Common myeloid progenitor, CD34-positive (primary cell): Measurements from ENCODE around the gene SPDYE3.
"Not testable (repeated sequence)": the region's sequence is repeated elsewhere in the genome, so short reads cannot be mapped to it uniquely, and the experiment has no call there.

ENCODE experiments used
- CTCF ChIA-PET: fragments of 350-600 bp; sonication (Branson Sonifier 250); formaldehyde crosslinking; loops from one replicate; lab custom pipeline; 2021; ENCODE audit warnings: antibody characterized with exemption; lab: Charles Lee
- POLR2A ChIA-PET: fragments of 350-600 bp; sonication (Branson Sonifier 250); formaldehyde crosslinking; loops from one replicate; lab custom pipeline; 2021; ENCODE audit warnings: antibody characterized with exemption; lab: Charles Lee
- DNase-seq, 3 donors: peaks; one replicate each; pipeline versions ENCODE4 v3.0.0 to v3.0.0-alpha.2; 2013
- H3K27ac ChIP-seq, 2 experiments: 1 replicate in 1 of 2; 2 replicates in 1 of 2; pipeline ENCODE4 v1.7.0; 2013; ENCODE audit warnings: inconsistent platforms in 2 of 2, low read length in 2 of 2, mild to moderate bottlenecking in 2 of 2, low read depth in 1 of 2, moderate library complexity in 1 of 2; ENCODE audit not compliant: severe bottlenecking in 2 of 2, insufficient read depth in 1 of 2, poor library complexity in 1 of 2
- H3K27me3 ChIP-seq, 5 experiments: replicated peaks in 2 of 5; 1 replicate in 3 of 5; 2 replicates in 2 of 5; pipeline versions ENCODE4 v1.6.1 to v1.7.0; 2013; ENCODE audit warnings: low read length in 4 of 5, mild to moderate bottlenecking in 2 of 5, moderate library complexity in 2 of 5, inconsistent platforms in 1 of 5; ENCODE audit not compliant: insufficient read depth in 5 of 5, control insufficient read depth in 4 of 5
- H3K36me3 ChIP-seq, 4 experiments: 1 replicate in 2 of 4; 2 replicates in 2 of 4; pipeline versions ENCODE4 v1.6.1 to v1.7.0; 2013; ENCODE audit warnings: low read length in 3 of 4, control low read depth in 1 of 4, mild to moderate bottlenecking in 1 of 4; ENCODE audit not compliant: control insufficient read depth in 4 of 4, insufficient read depth in 4 of 4
- H3K4me1 ChIP-seq, 4 experiments: 1 replicate in 3 of 4; 2 replicates in 1 of 4; pipeline versions ENCODE4 v1.6.1 to v1.7.1; 2013; ENCODE audit warnings: low read length in 3 of 4, mild to moderate bottlenecking in 3 of 4, control low read depth in 1 of 4, inconsistent platforms in 1 of 4, moderate library complexity in 1 of 4; ENCODE audit not compliant: control insufficient read depth in 4 of 4, insufficient read depth in 4 of 4; ENCODE audit errors: control extremely low read depth in 1 of 4
- H3K4me3 ChIP-seq, 7 experiments: 1 replicate in 4 of 7; 2 replicates in 3 of 7; pipeline versions ENCODE4 v1.5.1 to v1.7.0; 2013; ENCODE audit warnings: mild to moderate bottlenecking in 7 of 7, low read length in 6 of 7, moderate library complexity in 6 of 7, inconsistent platforms in 2 of 7, low read depth in 2 of 7, control low read depth in 1 of 7; ENCODE audit not compliant: insufficient read depth in 4 of 7, control insufficient read depth in 1 of 7; ENCODE audit errors: extremely low read depth in 1 of 7
- H3K9me3 ChIP-seq, 5 experiments: 1 replicate in 4 of 5; 2 replicates in 1 of 5; pipeline versions ENCODE4 v1.6.1 to v1.7.1; 2013; ENCODE audit warnings: low read length in 4 of 5, mild to moderate bottlenecking in 2 of 5, inconsistent platforms in 1 of 5, low read depth in 1 of 5, moderate library complexity in 1 of 5; ENCODE audit not compliant: control insufficient read depth in 4 of 5, insufficient read depth in 2 of 5; ENCODE audit errors: control extremely low read depth in 1 of 5
- WGBS: methylation state at CpG from one replicate; pipeline ENCODE4 v1.1.5; 2013; ENCODE audit not compliant: insufficient coverage; 5-methylcytosine and 5-hydroxymethylcytosine counted together

SPDYE3 gene

GRCh38 chr7:100267648-100268047 lies 39.9 kb upstream of the SPDYE3 start:
- 98% methylated on average over 6 of the region's 6 CpGs for WGBS
- POLR2A ChIA-PET = no interaction called here
- peaks cover 0 to 11% (median 6%) of the 10 kb centered on the region in 4 experiments for H3K4me1 ChIP-seq
- H3K27me3 ChIP-seq = no peaks in the 10 kb centered on the region
- no peaks in the 10 kb centered on the region for H3K9me3 ChIP-seq
- H3K4me3 ChIP-seq = no peak overlapping the region
- DNase-seq = no peak
- CTCF ChIA-PET = interaction anchor here (1.1 kb wide), 1 partner anchor 135 kb away, joined by 3 read pairs; no protein-coding TSS in a partner anchor
- no peak overlapping the region for H3K27ac ChIP-seq
- peaks cover 0 to 5% (median 0%) of the 10 kb centered on the region in 4 experiments for H3K36me3 ChIP-seq

- DNase-seq, H3K4me3 ChIP-seq, CTCF ChIA-PET, POLR2A ChIA-PET, H3K9me3 ChIP-seq, H3K27ac ChIP-seq, H3K27me3 ChIP-seq, H3K36me3 ChIP-seq: not testable (repeated sequence)
- H3K4me1 ChIP-seq = peaks cover 0 to 11% (median 6%) of the 10 kb centered on the region in 4 experiments
- 97% methylated on average over 6 of the region's 11 CpGs for WGBS
These were observed 38.6 kb upstream of the SPDYE3 start for GRCh38 chr7:100268882-100269281.

GRCh38 chr7:100269306-100270045 lies 38.0 kb upstream of the SPDYE3 start:
- H3K4me3 ChIP-seq, POLR2A ChIA-PET, H3K9me3 ChIP-seq, H3K36me3 ChIP-seq, H3K27me3 ChIP-seq, H3K27ac ChIP-seq, CTCF ChIA-PET: not testable (repeated sequence)
- DNase-seq = peak in 2 of 3 donors; percentile 11 to 33
- peaks cover 0 to 11% (median 6%) of the 10 kb centered on the region in 4 experiments for H3K4me1 ChIP-seq
- WGBS = 94% methylated on average over 6 of the region's 14 CpGs

GRCh38 chr7:100270046-100270918 lies 37.2 kb upstream of the SPDYE3 start:
- H3K27ac ChIP-seq, H3K9me3 ChIP-seq, H3K27me3 ChIP-seq, H3K36me3 ChIP-seq, POLR2A ChIA-PET, CTCF ChIA-PET: not testable (repeated sequence)
- Histone ChIP-seq H3K4me1 (peaks cover 0 to 11% (median 6%) of the 10 kb centered on the region in 4 experiments), H3K4me3 (peak overlapping the region in 2 of 7 experiments; percentile 67 to 82)
- whole genome bisulfite sequencing = 38% methylated on average over 4 of the region's 23 CpGs
- DNase-seq = peak in 1 of 3 donors; percentile 22

- DNase-seq = peak in 1 of 3 donors; percentile 20
- Histone ChIP-seq H3K4me1 (peaks cover 0 to 11% (median 6%) of the 10 kb centered on the region in 4 experiments), H3K4me3 (peak overlapping the region in 4 of 7 experiments; percentile 15 to 82 (median 66))
- H3K27ac ChIP-seq, CTCF ChIA-PET, POLR2A ChIA-PET, H3K36me3 ChIP-seq, H3K27me3 ChIP-seq, H3K9me3 ChIP-seq: not testable (repeated sequence)
- WGBS = no CpG with 5 or more reads among the region's 29 CpGs
These were observed 36.4 kb upstream of the SPDYE3 start for GRCh38 chr7:100270941-100271593.

GRCh38 chr7:100271716-100272537 lies 35.6 kb upstream of the SPDYE3 start:
- ChIA-PET POLR2A (interaction anchor here (0.6 kb wide), 1 partner anchor 46 kb away, joined by 3 read pairs; no protein-coding TSS in a partner anchor), CTCF (interaction anchor here (1.5 kb wide), 1 partner anchor 75 kb away, joined by 7 read pairs; no protein-coding TSS in a partner anchor)
- H3K9me3 ChIP-seq = no peaks in the 10 kb centered on the region
- peak; percentile 94 to 97 (median 96) for DNase-seq
- H3K27me3 ChIP-seq = no peaks in the 10 kb centered on the region
- H3K4me3 ChIP-seq = peak overlapping the region; percentile 9 to 82 (median 65)
- H3K36me3 ChIP-seq = peaks cover 0 to 5% (median 2%) of the 10 kb centered on the region in 4 experiments
- H3K4me1 ChIP-seq = peaks cover 0 to 11% (median 6%) of the 10 kb centered on the region in 4 experiments
- 1% methylated on average over 77 of the region's 101 CpGs for WGBS
- no peak overlapping the region for H3K27ac ChIP-seq
